SK-MEL-5 (cell line): Measurements from ENCODE around the gene AFMID. TPM values are rescaled to one million over a fixed set of nuclear protein-coding genes. Genes with fewer than 3 reads are reported as not detected.
"Not testable (repeated sequence)": the region's sequence is repeated elsewhere in the genome, so short reads cannot be mapped to it uniquely, and the experiment has no call there.

Experiments
- DNase-seq: peaks from one replicate; pipeline ENCODE4 v3.0.0-alpha.2; 2016; ENCODE audit warnings: low read depth, low spot score
- in situ Hi-C: cut with HindIII; loops from 2 replicates; pipeline ENCODE4 v1.10.0; 2016; ENCODE audit warnings: low sequenced_read_pairs, high pct_unique_total_duplicates, low pct_unique_long_range_greater_than_20kb
- polyA plus RNA-seq, 2 experiments: library from polyadenylated mRNA; depleted of rRNA; stranded (reverse); fragments of >200 nt; gene quantifications; 2 replicates each; pipeline ENCODE4 v1.2.3, GENCODE V29; 2015
- total RNA-seq: library from RNA; depleted of rRNA; stranded (reverse); fragments of >200 nt; shearing (Covaris generic); gene quantifications from 2 replicates; pipeline ENCODE4 v1.2.3, GENCODE V29; 2014; rRNA removed

Gene AFMID, protein sequence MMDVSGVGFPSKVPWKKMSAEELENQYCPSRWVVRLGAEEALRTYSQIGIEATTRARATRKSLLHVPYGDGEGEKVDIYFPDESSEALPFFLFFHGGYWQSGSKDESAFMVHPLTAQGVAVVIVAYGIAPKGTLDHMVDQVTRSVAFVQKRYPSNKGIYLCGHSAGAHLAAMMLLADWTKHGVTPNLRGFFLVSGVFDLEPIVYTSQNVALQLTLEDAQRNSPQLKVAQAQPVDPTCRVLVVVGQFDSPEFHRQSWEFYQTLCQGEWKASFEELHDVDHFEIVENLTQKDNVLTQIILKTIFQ
- 46.6 and 59.0 TPM in 2 replicates for total RNA-seq
- 71.7 and 74.5 TPM in 2 replicates for polyA plus RNA-seq (2015; cell fraction: cytosol; rRNA removed)
- polyA plus RNA-seq (2015; cell fraction: nucleus; rRNA removed) = 140 and 156 TPM in 2 replicates

DNA sequence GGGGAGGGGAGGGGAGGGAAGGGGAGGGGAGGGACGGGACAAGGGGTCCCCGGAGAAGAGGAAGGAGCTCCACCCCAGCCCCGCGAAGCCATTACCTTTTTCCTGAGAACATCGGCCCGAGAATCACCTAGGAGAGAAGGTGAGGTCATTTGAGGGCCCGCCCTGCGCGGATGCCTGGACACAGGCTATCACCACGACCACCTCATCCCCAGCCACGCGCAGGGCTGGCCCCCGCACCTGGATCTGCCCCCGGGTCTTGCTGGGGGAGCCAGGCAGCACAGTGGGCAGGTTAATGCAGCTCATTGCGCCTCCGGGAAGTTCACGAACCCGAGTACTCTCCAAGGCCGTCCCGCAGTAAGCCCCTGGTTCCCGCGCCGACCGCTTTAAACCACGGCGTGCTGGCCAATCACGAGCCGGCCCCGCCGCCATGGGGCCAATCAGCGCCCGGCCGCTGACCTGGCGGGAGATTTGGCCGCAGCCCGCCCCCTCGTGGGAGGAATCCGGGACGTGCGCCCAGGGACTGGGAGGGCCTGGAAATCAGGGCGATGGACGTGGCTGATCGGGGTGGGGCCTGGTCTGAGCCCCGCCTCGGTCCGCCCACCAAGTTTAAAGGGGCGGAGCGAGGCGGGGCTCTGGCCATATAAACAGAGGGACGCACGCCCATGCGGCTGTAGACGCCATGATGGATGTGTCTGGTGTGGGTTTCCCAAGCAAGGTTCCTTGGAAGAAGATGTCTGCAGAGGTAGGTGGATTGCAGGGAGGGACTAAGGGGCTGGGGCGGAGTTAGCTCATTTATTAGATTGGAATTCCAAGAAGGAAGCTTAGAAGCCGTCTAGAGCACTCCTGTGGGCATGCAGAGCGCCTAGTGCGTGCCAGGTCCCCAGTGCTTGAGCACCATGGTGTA lies at the start of gene AFMID, which contains the start of gene TK1:
Gene AFMID, plus strand, starts transcription at position 671 of the 904 bp plus-strand sequence. Its CDS starts 9 bp downstream, at position 680.
Gene TK1, minus strand, starts transcription at position 361 of the 904 bp plus-strand sequence. Its CDS starts 58 bp downstream, at position 303.
- DNase-seq = peak; percentile 100
- in situ Hi-C loops = no loop called here

DNA sequence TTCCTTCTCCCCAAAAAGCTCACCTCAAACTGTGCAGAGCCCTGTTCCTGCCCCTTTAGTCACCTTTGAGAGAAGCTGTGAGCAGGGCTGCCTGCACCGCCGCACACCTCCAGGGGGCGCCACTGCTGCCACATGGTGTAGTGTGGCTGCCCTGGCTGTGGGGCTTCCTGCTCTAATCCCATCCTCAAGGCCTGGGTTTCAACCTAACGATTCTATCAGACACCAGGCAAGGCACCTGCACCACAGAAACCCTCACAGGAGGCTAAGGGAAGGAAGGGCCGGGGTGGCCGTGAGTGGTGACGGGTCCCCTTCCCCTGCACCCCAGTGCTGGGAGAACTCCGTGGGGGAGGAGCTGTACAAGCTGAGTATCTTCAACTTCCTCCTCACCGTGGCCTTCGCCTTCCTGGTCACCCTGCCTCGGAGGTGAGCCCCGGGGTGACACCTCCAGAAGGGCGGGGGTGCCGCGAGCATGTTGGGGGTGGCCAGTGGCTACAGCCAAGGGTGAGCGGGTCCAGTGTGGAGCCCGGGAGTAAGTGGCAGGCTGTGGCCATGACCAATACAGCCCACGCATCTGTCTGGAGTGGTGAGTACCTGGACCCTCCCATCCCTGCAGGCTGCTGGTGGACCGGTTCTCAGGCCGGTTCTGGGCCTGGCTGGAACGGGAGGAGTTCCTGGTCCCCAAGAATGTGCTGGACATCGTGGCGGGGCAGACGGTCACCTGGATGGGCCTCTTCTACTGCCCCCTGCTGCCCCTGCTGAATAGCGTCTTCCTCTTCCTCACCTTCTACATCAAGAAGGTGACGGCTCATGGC lies 49.6 kb upstream of the AFMID start:
- in situ Hi-C loops = no loop called here
- DNase-seq = peak; percentile 56

DNA sequence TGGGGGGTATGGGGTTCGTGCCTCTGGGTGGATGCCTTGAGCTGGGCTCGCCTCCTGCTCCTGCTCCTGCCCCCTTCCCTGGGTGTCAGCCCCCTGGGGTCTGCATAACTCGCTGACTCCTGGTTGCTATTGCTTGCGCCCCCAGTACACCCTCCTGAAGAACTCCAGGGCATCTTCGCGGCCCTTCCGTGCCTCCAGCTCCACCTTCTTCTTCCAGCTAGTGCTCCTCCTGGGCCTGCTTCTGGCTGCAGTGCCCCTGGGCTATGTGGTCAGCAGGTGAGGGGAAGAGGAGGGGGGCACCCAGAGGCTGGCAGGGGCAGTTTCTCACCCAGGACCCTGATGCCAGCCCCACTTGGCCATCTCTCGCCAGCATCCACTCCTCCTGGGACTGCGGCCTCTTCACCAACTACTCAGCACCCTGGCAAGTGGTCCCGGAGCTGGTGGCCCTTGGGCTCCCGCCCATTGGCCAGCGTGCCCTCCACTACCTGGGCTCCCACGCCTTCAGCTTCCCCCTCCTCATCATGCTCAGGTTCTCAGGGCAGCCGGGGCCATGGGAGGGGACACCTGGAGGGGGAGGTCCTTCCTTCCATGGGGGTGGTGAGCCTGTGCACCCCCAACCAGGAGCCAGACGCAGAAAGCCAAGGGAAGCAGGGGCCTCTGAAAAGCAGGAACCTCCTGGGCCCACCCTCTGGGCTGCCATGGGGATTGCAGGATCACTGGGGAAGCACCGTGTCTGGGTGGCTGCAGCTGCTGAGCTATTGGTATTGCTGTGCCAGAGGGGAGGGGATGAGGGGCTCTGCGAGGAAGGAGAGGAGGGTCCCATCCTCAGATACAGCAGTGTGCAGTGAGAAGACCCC lies 48.7 kb upstream of the AFMID start:
- DNase-seq = no peak
- in situ Hi-C loops = no loop called here

GRCh38 chr17:78139861-78140168 lies 47.3 kb upstream of the AFMID start:
- in situ Hi-C loops, DNase-seq: not testable (repeated sequence)

GRCh38 chr17:78140169-78141051 lies 46.8 kb upstream of the AFMID start:
- in situ Hi-C loops = no loop called here
- peak; percentile 100 for DNase-seq

GRCh38 chr17:78141437-78142118 lies 45.6 kb upstream of the AFMID start:
- in situ Hi-C loops = no loop called here

DNA sequence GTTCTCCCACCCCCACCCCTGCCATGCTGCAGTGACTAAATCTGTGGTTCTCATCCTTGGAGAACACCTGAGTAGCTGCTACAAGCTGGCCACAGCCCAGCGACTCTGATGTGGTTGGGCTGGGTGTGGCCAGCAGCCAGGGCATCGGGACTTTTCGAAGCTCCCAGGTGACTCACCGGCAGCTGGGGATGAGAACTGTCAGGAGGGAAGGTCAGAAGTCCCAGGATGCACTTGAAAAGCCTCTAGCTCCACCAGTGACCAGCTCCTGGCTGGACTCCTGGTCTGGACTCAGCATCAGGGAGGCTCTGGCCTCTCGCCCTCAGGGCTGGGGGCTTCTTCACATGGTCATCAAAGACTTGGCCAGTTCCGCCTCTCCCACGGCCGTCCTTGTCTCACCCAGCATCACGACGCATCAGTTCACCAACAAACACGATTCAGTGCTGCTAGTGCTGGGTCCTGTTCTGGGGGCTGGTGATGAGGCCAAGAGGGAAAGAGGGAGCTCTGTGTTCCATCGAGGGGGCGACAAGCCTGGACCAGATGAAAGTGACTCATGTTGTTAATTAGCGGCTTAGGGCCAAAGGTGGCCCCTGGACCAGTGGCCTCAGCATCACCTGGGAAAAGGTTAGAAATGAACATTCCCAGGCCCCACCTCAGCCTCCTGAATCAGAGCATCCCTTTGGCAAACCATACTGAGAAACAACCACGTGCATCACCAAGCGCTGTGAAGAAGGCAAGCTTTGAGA lies 44.9 kb upstream of the AFMID start:
- in situ Hi-C loops = no loop called here
- DNase-seq = no peak

More at GRCh38 chr17:78141437-78142118, 45.6 kb upstream of the AFMID start:
- no peak for DNase-seq

DNA sequence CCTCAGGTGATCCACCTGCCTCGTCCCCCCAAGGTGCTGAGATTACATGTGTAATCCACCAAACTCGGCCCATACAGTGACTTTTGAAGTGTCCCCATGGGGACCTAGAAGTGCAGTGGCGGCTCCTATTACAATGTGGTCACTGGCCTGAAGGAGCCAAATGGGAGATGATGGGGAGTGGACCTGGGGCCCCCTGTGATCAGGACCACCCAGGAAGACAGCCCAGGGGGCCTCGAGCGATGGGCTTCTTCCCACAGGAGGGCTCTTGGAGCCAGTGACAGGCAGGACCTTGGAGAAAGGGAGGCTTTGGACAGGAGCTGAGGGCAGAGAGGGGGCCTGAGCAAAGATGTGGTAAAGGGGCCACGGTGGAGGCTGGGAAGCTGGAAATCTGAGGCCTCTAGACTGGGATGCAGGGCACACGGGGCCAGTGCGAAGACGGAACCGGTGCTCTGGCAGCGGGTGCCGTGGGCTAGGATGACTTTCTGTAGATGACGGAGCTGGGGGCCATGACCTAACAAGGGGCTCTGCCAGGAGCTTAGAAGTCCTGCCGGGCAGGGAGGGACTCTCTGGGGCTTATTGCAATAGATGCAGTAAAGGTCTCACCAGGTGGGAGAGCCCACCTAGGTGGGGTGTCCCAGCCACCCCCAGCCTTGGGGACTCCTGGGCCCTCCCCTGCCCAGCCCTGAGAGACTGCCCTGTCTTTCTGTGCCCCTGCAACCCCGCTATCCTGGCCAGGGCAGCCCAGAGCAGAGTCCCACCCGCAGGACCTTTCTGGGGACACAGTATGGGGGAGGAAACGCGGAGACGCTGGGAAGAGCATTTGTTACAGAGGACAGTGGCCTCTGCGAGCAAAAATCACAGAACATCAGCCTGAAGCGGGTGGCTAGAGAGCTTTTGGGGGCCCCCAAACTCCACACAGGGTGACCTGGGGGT lies 43.7 kb upstream of the AFMID start:
- no peak for DNase-seq
- in situ Hi-C loops = no loop called here

- in situ Hi-C loops = no loop called here
- peak; percentile 69 for DNase-seq
Observed at GRCh38 chr17:78144147-78144719, 42.9 kb upstream of the AFMID start.

DNA sequence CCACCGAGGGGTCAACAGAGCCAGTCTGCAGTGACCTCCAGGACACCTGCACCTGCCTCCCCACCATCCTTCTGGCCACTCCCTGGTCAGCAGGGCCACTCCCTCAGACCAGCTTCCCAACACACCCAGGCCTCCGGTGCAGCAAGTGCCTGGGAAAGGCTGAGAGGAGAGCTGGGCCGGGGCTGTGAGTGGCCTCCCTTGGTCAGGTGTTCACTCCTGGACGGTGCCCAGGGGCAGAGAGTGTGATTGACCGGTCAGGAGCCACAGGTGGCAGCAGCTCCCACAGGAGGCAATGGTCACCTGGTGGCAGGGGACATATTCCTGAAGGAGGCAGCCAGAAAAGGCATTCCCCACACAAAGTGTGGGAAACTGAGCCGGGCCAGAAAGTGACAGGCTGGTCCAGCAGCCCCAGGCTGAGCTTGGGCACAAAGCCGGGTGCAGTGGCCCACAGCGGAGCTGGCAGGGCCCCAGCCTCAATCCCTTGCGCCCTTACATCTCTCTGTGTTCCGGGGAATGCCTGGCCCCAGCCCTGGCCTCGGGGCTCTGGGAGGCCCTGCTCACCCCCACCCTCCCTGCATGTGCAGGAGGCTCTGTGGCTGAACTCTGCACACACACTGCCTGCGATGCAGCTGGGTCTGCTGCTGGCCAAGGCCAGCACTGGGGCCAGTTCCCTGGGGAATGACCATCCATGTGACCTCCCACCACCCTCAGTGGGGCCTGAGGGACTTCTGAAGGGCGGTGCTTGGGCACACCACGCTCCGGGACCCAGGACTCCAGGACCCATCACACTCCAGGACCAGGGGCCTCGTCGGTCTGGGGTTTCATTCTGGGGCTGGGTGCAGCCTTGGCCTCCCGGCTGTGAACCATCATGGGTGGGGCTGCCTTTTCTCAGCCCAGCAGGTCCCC lies 42.2 kb upstream of the AFMID start:
- no peak for DNase-seq
- in situ Hi-C loops = no loop called here

- in situ Hi-C loops = no loop called here
- DNase-seq = no peak
Observed at GRCh38 chr17:78146471-78146869, 40.7 kb upstream of the AFMID start.

DNA sequence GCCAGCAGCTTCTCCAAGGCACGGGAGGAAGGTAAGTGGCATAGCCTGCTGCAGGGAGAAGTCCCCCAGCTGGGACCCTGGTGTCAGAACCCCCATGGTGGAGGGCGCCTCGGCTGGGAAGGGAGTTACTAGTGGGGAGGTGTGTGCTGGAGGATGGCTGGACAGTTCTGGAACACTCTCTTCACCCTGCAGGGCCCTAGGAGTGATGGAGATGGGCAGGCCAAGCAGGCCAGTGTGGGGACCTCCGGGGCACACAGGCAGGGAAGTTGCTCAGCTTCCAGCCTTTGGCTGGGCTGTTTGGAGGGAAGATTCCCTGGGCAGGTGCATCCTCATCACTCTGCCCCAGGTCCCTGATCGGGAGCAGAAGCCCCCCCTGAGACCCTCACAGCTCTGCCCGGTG lies 40.3 kb upstream of the AFMID start:
- in situ Hi-C loops = no loop called here
- DNase-seq = no peak
